ENCODE measurements around the gene ETV4.
"Not testable (repeated sequence)": the region's sequence is repeated elsewhere in the genome, so short reads cannot be mapped to it uniquely, and the experiment has no call there.

ETV4 gene

DNA sequence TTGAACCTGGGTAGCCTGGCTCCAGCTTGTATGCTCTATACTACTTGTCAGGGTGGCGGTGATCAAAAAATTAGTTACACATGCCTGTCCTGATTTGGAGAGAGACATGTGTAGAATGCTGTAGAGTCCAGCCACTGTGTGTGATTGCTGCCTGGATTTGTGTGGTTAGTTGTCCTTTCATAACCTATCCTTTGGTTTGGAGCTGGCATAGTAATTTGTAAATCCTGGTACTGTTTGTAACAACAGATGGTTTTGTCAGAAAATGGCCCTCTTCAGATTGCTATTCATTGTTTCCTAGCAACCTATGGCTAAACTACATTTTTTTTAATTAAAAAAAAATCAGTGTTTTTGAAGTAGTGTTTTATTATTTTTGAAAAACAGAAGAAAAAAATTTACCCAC is 30.5 kb downstream of the ETV4 start:
- Histone ChIP-seq H3K4me1 (ENCODE audit: low read depth, poor library complexity, severe bottlenecking) (no peaks in the 10 kb centered on the region), H3K36me3 (ENCODE audit: insufficient read depth) (0 out of 2 replicates have a peak, but pooled peaks cover 4% of the 10 kb centered on the region), H3K4me2 (no peak overlapping the region), H3K27ac (0 out of 2 replicates have a peak overlapping the region, but pooled peaks have one; percentile 12), H3K4me3 (IDR thresholded peaks at IDR 0.05; ENCODE audit: insufficient read depth, low read depth, low read length) (no peak overlapping the region), H3K9ac (no peak overlapping the region), H3K27me3 (ENCODE audit: insufficient read depth, low read depth) (no peaks in the 10 kb centered on the region), H2AFZ (ENCODE audit: low read depth) (no peak overlapping the region), H3K79me2 (ENCODE audit: insufficient read depth, low read depth) (no peaks in the 10 kb centered on the region), H4K20me1 (ENCODE audit: insufficient read depth) (no peaks in the 10 kb centered on the region)
- TF ChIP-seq, protein P1, sequence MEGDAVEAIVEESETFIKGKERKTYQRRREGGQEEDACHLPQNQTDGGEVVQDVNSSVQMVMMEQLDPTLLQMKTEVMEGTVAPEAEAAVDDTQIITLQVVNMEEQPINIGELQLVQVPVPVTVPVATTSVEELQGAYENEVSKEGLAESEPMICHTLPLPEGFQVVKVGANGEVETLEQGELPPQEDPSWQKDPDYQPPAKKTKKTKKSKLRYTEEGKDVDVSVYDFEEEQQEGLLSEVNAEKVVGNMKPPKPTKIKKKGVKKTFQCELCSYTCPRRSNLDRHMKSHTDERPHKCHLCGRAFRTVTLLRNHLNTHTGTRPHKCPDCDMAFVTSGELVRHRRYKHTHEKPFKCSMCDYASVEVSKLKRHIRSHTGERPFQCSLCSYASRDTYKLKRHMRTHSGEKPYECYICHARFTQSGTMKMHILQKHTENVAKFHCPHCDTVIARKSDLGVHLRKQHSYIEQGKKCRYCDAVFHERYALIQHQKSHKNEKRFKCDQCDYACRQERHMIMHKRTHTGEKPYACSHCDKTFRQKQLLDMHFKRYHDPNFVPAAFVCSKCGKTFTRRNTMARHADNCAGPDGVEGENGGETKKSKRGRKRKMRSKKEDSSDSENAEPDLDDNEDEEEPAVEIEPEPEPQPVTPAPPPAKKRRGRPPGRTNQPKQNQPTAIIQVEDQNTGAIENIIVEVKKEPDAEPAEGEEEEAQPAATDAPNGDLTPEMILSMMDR (conservative IDR thresholded peaks at IDR 0.05; ENCODE audit: low read depth, low read length) = no peak

DNA sequence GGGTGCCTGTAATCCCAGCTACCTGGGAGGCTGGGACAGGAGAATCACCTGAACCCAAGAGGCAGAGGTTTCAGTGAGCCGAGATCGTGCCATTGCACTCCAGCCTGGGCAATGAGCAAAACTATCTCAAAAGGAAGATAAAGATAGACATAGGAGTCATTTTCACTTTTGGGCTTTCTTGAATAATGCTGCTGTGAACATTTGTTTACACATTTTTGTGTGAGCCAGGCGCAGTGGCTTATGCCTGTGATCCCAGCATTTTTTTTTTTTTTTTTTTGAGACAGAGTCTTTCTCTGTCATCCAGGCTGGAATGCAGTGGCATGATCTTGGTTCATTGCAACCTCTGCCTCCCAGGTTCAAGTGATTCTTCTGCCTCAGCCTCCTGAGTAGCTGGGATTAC is 34.9 kb downstream of the ETV4 start:
- not testable (repeated sequence) for H3K27me3 ChIP-seq (ENCODE audit: insufficient read depth, low read depth); H3K79me2 ChIP-seq (ENCODE audit: insufficient read depth, low read depth); H4K20me1 ChIP-seq (ENCODE audit: insufficient read depth); H3K4me3 ChIP-seq (IDR thresholded peaks at IDR 0.05; ENCODE audit: insufficient read depth, low read depth, low read length); H3K4me2 ChIP-seq; H3K36me3 ChIP-seq (ENCODE audit: insufficient read depth); H3K9ac ChIP-seq; H3K27ac ChIP-seq; H3K4me1 ChIP-seq (ENCODE audit: low read depth, poor library complexity, severe bottlenecking); H2AFZ ChIP-seq (ENCODE audit: low read depth)

GRCh38 chr17:43509440-43509839 is 36.7 kb downstream of the ETV4 start:
- H3K4me2 ChIP-seq; H3K27ac ChIP-seq; H3K79me2 ChIP-seq (ENCODE audit: insufficient read depth, low read depth); H2AFZ ChIP-seq (ENCODE audit: low read depth); H3K36me3 ChIP-seq (ENCODE audit: insufficient read depth); H3K4me3 ChIP-seq (IDR thresholded peaks at IDR 0.05; ENCODE audit: insufficient read depth, low read depth, low read length); H3K9ac ChIP-seq; H4K20me1 ChIP-seq (ENCODE audit: insufficient read depth); H3K27me3 ChIP-seq (ENCODE audit: insufficient read depth, low read depth); H3K4me1 ChIP-seq (ENCODE audit: low read depth, poor library complexity, severe bottlenecking): not testable (repeated sequence)

GRCh38 chr17:43490621-43491020 is 55.5 kb downstream of the ETV4 start:
- no peak overlapping the region for H2AFZ ChIP-seq (ENCODE audit: low read depth)
- H4K20me1 ChIP-seq (ENCODE audit: insufficient read depth) = no peaks in the 10 kb centered on the region
- H3K4me1 ChIP-seq (ENCODE audit: low read depth, poor library complexity, severe bottlenecking) = peaks cover 4% of the 10 kb centered on the region
- H3K4me2 ChIP-seq = no peak overlapping the region
- H3K27me3 ChIP-seq (ENCODE audit: insufficient read depth, low read depth) = no peaks in the 10 kb centered on the region
- H3K27ac ChIP-seq = no peak overlapping the region
- no peak overlapping the region for H3K4me3 ChIP-seq (IDR thresholded peaks at IDR 0.05; ENCODE audit: insufficient read depth, low read depth, low read length)
- no peak overlapping the region for H3K9ac ChIP-seq
- H3K79me2 ChIP-seq (ENCODE audit: insufficient read depth, low read depth) = peaks cover 26% of the 10 kb centered on the region
- TF ChIP-seq, protein P1 (conservative IDR thresholded peaks at IDR 0.05; ENCODE audit: low read depth, low read length) = no peak
- peaks cover 5% of the 10 kb centered on the region; the same call in 1 of the 2 replicates for H3K36me3 ChIP-seq (ENCODE audit: insufficient read depth)

- H3K4me2 ChIP-seq = peak within 1 kb of the TSS; percentile 90
- peaks cover 45% of the 10 kb centered on the region for H3K79me2 ChIP-seq (ENCODE audit: insufficient read depth, low read depth)
- H2AFZ ChIP-seq (ENCODE audit: low read depth) = peak within 1 kb of the TSS; percentile 100
- no peaks in the 10 kb centered on the region for H3K27me3 ChIP-seq (ENCODE audit: insufficient read depth, low read depth)
- H3K4me1 ChIP-seq (ENCODE audit: low read depth, poor library complexity, severe bottlenecking) = peaks cover 22% of the 10 kb centered on the region
- H3K27ac ChIP-seq = peak within 1 kb of the TSS; percentile 62
- TF ChIP-seq, protein P1 (conservative IDR thresholded peaks at IDR 0.05; ENCODE audit: low read depth, low read length) = peak; percentile 99
- peak within 1 kb of the TSS; percentile 61 for H3K9ac ChIP-seq
- no peaks in the 10 kb centered on the region for H3K36me3 ChIP-seq (ENCODE audit: insufficient read depth)
- H4K20me1 ChIP-seq (ENCODE audit: insufficient read depth) = no peaks in the 10 kb centered on the region
- peak within 1 kb of the TSS; percentile 61 for H3K4me3 ChIP-seq (IDR thresholded peaks at IDR 0.05; ENCODE audit: insufficient read depth, low read depth, low read length)
Measured at GRCh38 chr17:43483674-43484551, 62.2 kb downstream of the ETV4 start, which contains the start of gene DHX8. DHX8 (plus strand) TSS chr17:43483975; CDS start chr17:43484038, 63 bp downstream.

All from KMS-11 (cell line).